ENCODE measurements around the gene HSD17B8.
A peak's percentile ranks its signal among the peaks of the same experiment; 100 is the strongest.
"Not testable (repeated sequence)": the region's sequence is repeated elsewhere in the genome, so short reads cannot be mapped to it uniquely, and the experiment has no call there.

Gene HSD17B8

DNA sequence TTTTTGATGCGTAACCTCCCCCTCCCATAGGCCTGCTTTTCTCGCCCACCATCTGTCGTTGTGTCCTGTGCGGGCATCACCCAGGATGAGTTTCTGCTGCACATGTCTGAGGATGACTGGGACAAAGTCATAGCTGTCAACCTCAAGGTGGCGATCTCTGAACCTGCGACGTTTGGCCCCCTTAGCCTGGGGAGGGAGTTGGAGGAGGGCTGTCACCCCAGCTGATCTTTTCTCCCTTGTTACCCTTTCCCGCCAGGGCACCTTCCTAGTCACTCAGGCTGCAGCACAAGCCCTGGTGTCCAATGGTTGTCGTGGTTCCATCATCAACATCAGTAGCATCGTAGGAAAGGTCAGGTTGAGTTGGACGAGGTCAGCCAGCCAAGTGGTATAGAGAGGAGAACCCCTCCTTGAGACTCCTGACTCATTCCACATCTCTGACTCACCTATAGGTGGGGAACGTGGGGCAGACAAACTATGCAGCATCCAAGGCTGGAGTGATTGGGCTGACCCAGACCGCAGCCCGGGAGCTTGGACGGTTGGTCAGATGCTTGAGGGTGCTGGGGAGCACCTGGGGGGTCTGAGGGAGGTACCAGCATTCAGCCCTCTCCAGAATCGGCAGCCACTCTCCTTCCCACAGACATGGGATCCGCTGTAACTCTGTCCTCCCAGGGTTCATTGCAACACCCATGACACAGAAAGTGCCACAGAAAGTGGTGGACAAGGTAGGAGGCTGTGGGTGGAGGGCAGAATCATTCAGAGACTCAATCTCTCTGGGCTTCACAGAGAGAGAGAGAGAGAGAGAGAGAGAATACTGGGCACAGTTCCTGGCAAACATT is 954 bp downstream of the HSD17B8 start:
- no peak for DNase-seq (ENCODE audit: extremely low read depth in 1 of 2, low read depth in 1 of 2)

DNA sequence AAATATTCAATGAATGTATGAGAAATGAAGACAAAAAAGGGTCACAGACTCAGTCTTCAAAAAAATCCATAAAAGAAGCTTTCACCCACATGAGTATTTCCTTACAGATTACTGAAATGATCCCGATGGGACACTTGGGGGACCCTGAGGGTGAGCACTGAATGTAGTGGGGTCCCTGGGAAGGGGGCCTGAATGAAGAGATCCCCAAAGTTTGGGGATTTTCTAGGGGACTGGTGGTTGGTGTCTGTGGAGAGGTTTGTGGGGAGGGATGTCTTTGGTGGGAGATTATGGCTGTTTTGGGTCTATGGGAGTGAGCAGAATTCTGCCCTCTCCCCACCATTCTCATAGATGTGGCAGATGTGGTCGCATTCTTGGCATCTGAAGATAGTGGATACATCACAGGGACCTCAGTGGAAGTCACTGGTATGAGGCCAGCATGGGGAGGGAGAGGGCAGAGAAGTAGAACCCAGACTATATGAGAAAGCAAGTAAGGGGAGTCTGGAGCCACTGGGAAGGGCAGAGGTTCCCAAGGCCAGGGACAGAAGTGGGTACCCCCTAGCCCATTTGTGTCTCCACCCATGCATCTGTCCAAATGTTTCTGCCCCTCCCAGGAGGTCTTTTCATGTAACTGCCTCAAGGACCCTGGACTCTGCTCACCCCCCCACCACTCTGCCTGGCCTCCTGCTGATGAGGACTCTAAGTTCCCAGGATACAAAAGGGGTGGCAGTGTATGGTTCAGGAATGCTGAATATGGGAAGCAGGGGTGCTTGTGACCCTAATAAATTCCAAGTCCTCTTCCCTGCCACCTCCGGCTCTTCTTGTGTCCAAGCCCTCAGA is 1.8 kb downstream of the HSD17B8 start:
- no peak for DNase-seq (ENCODE audit: extremely low read depth in 1 of 2, low read depth in 1 of 2)

DNA sequence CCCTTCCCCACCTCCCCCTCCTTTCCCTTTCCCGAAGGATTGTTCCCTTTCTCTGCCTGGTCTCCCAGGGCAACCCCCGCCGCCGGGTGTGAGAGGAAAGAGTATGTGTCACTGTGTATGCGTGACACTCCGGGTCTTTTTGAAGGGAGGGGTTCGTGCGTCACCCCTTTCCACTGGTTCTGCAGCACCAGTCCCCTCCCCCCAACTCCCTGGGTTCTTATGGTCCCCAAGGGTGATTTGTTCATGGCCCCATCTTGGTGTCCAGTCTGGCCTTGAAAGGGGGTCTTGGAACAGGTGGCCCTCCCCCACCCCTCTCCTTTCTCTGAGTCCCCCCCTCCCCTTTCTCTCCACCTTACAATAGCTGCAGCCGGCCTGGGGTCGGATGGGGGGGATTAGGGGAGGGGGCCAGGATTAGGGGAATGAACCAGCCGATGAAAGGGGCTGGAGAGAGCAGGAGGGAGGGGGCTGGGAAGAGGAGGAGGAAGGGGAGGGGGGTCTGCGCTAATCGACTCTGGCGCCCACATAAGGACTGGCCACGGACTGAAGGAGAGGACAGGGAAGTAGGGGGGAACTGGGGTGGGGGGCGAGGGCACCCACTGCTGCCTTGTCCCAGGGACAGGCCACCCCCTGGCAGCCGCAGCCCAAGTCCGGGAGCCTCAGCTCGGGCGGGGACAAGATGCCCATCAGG is 2.6 kb downstream of the HSD17B8 start:
- DNase-seq (ENCODE audit: extremely low read depth in 1 of 2, low read depth in 1 of 2) = no peak

DNA sequence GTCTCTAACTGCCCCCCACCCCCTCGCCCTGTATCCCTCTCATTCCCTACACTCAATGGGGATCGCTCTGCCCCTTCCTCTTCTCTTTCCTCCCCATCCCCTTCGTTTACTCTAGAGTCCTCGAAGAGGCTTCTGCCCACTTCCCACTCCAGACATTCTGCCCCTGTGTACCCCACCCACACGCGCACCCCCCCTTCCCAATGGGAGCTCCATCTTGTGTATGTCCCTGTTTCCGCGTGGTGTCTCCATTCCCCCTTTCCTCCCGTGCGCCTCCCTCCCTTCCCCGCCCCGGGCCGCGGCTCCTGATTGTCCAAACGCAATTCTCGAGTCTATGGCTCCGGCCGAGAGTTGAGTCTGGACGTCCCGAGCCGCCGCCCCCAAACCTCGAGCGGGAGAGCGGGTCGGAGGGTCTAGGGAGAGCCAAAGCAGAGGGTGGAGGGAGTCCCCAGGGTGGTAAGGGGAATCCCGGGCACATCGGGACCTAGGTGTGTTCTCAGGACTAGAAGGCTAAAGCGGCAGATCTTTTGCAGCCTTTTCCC is 3.2 kb downstream of the HSD17B8 start:
- DNase-seq (ENCODE audit: extremely low read depth in 1 of 2, low read depth in 1 of 2) = no peak

DNA sequence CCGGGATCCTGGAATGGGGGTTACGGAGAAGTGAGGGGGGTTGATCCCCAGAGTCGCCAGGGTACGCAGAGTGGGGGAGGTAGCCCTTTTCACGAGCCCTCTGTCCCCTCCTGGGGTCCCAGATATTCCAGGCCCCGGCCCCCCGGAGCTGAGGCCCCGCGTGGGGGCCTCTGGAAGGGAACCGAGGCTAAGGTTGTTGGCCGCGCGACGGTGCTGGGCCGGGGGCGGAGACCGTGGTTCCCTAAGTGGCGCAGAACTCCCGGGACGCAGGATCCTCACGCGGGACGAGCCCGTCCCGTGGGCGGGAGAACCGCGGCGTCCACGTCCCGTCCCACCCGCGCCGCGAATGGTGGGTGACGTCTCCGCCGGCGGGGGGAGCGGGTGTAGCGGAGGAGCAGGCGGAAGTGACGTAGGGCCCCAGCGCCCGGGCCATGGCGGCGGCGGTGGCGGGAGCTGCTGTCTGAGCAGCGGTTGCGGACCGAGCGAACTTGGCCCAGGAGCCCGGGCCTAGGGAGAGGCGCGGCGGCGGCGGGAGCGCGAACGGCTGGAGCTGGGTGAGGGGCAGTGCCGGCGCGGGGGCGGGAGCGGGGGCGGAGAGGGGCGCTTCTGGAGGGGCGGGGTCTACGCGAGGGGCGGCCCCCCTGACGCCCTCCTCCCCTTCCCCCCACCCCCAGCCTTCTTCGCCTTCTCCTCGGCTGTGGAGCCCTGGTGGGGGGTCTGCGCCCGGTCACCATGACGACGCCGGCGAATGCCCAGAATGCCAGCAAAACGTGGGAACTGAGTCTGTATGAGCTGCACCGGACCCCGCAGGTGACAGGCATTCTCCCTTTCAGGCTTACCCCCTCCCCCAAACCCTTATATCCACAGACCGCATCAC is 3.9 kb downstream of the HSD17B8 start, which contains the start of gene RING1:
Gene RING1 (plus strand): TSS at position 410 of the 877 bp plus-strand sequence. CDS start 323 bp downstream, at position 733.
- DNase-seq (ENCODE audit: extremely low read depth in 1 of 2, low read depth in 1 of 2) = peak; percentile 67 to 85

DNA sequence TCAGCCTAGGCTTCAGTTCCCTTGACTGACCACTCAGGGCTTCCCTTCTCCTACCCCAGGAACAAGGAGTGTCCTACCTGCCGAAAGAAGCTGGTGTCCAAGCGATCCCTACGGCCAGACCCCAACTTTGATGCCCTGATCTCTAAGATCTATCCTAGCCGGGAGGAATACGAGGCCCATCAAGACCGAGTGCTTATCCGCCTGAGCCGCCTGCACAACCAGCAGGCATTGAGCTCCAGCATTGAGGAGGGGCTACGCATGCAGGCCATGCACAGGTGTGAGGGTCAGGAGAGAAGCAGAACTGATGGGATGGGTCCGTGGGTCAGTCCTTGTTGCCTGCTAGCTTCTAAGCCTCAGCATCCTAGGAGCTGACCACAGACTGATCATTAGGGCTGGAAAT is 5.4 kb downstream of the HSD17B8 start:
- DNase-seq (ENCODE audit: extremely low read depth in 1 of 2, low read depth in 1 of 2) = no peak

DNA sequence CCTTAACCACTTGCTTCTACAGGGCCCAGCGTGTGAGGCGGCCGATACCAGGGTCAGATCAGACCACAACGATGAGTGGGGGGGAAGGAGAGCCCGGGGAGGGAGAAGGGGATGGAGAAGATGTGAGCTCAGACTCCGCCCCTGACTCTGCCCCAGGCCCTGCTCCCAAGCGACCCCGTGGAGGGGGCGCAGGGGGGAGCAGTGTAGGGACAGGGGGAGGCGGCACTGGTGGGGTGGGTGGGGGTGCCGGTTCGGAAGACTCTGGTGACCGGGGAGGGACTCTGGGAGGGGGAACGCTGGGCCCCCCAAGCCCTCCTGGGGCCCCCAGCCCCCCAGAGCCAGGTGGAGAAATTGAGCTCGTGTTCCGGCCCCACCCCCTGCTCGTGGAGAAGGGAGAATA is 6.7 kb downstream of the HSD17B8 start:
- no peak for DNase-seq (ENCODE audit: extremely low read depth in 1 of 2, low read depth in 1 of 2)

DNA sequence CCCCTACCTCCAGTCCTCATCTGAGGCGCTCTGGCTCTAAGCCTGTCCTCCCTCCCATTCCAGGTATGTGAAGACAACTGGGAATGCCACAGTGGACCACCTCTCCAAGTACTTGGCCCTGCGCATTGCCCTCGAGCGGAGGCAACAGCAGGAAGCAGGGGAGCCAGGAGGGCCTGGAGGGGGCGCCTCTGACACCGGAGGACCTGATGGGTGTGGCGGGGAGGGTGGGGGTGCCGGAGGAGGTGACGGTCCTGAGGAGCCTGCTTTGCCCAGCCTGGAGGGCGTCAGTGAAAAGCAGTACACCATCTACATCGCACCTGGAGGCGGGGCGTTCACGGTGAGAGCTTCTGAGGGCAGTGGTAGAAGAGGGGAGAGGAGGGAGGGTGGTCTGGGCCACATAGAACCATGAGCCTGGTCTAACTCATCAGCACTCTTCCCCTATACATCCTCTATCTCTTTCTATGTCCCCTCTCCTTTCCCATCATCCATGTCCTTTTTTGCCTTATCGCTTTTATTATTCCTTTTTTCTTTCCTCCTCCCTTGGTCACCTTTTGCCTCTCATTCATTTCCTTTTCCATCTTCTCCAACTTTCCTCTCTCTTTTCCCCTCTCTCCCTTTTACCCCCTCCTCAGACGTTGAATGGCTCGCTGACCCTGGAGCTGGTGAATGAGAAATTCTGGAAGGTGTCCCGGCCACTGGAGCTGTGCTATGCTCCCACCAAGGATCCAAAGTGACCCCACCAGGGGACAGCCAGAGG is 7.4 kb downstream of the HSD17B8 start:
- no peak for DNase-seq (ENCODE audit: extremely low read depth in 1 of 2, low read depth in 1 of 2)

DNA sequence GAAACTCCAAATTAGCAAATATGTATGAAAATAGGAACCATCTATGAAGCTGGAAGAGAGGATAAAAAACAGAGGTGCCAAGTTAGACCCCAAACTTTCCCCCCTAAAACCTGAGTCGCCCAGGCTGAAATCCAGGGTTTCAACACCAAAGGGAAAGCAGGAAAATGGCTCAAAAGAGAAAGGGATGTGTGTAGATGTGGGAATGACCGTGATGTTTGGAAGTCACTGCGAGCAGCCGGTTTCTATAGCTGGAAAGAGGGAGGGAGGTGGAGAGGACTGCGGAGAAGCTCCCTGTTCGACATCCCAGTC is 8.4 kb downstream of the HSD17B8 start:
- no peak for DNase-seq (ENCODE audit: extremely low read depth in 1 of 2, low read depth in 1 of 2)

DNA sequence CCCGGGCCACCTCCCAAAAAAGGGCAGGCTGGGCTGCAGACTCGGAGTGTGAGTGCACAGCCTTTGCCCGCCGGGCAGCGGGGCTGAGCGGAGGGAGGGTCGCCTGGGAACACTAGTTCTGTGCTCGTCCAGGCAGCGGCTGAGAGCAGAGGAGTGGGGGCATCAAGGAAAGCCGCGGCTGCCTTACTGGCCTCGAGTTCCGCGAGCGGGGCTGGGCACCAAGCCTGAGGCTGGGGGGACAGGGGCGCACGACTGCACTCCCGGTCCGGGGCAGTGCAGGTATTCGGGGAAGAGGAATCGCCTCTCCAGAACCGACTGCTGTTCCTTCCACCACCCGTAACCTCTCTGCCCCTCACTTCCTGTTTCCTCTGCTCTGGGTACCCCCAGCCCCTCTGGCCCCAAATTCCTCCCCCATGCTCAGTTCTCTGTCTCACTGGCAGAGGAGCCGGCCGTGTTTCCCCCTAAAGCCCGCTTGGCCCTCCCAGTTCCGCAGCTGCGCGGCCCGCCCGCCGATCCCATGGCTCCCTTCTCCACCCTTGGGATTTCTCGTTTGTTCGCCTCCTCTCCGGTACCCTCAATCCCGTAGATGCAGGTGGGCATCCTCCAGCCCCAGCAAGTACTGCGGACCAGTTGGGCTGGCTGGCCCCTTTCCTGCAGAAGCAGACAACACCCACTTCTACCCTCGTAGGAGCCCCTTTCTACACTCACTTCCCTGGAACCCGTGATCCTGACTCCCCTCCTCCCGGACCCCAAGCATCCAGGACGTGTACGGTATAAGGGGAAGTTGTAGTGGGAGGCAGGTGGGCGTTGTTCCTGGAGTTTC is 8.9 kb downstream of the HSD17B8 start:
- no peak for DNase-seq (ENCODE audit: extremely low read depth in 1 of 2, low read depth in 1 of 2)

DNA sequence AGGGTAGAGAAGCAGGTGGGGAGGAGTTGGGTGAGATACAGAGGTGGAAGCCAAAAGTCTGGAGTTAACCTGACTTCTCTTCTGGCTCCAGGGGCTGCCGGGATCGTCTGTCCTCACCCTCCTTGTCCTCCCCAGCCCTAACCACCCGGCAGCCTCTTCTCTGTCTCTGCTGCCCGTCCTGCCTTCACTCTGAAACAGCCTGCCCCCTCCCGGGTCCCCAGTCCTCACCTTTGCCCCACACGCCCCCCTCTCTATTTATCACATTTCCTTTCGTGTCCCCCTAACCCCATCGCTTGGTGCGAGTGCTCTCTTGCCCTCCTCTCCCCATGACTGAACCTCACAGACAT is 9.5 kb downstream of the HSD17B8 start:
- no peak for DNase-seq (ENCODE audit: extremely low read depth in 1 of 2, low read depth in 1 of 2)

DNA sequence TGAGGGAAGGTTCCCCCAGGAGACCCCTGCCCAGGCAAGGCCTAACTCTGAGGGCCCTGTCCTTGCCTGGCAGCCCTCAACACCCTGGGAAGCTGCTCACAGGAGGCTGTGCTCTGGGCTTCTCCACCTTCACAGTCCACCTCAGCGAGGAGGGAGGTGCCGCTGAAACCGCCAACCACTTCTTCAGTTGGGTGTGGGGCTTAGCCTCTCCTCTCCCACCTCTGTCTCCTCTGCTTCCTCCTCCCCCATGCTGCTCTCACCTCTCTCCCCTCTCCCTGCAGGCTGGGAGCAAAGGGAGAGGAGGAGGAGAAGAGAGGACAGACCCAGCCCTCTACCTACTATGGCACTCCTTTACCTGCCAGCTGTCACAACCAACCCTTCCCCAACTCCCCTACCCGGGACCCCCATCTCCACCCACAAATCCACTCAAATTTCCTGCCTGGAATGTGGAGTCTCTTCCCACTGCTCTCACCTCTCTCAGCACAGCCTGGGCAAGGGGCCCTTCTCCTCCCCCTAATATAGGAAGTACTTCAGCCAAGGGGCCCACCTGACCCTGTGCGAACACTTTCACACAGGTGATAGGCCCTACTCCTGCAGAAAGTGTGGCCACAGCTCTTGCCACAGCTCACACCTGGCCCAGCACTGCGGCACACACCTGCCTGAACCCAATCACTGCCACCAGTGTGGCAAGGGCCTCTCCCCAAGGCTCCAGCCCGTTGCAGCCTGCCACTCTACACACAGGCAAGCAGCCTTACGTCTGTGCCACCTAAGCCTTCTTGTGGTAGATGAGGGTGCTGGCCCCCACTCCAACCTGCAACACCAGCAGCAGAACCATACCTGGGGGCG is 11.0 kb downstream of the HSD17B8 start:
- DNase-seq (ENCODE audit: extremely low read depth in 1 of 2, low read depth in 1 of 2) = no peak

DNA sequence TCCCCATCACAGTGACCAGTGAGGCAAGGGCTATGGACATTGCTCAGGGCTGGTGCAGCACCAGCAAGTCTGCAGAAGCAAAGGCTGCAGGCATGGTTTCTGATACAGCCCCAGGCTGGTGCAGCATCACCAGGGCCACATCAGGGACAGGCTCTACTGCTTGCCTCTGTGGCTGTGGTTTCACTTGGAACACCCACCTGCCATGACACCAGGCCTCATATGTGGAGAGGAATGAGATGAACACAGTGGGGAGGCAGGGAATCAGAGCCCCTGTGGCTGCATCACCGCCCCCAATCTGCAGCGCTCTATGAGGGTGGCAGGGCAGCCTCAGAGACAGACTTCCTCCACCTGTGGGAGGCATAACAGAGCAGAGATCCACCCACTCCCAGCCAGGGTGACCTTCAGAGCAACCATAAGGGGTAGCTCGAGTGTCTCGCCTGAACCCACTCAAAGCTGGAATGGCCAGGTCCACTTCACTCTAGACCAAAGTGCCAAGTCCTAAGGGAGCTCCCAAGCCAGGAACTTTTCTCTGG is 11.7 kb downstream of the HSD17B8 start:
- no peak for DNase-seq (ENCODE audit: extremely low read depth in 1 of 2, low read depth in 1 of 2)

DNA sequence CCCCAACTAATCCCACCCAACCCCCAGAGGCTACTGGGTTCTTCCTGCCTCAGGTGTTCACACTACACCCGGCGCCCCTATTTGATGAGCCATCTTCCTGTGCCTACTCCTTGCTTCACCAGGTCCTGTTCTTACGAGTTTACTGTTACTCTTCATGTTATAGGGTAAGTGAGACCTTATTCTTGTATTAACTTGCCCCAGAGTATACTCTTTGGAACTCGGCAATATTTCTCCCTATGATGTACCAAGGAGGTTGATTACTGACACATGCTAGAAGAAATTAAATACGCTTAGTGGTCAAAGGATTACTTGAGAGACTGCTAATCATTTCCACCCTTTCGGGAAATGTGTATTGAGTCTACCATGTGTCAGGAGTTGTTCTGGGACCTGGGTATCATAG is 12.8 kb downstream of the HSD17B8 start:
- DNase-seq (ENCODE audit: extremely low read depth in 1 of 2, low read depth in 1 of 2) = no peak

DNA sequence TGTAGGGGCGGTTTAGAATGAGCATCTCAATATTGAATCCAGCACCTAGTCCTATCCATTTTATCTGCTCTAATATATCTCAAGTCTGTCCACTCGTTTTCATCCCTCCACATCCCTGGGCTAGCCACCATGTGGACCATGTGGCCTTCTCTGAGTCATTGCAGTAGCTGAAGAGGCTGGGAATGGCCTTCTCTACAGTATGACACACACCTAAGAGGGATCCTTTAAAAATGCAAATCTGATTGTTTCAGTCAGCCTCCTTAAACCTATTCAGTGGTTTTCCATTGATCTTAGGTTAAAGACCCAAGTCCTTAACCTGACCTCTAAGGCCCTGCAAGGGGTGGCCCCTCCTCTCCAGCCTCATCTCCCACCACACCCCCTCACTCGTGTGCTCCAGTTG is 13.2 kb downstream of the HSD17B8 start:
- DNase-seq (ENCODE audit: extremely low read depth in 1 of 2, low read depth in 1 of 2) = no peak

DNA sequence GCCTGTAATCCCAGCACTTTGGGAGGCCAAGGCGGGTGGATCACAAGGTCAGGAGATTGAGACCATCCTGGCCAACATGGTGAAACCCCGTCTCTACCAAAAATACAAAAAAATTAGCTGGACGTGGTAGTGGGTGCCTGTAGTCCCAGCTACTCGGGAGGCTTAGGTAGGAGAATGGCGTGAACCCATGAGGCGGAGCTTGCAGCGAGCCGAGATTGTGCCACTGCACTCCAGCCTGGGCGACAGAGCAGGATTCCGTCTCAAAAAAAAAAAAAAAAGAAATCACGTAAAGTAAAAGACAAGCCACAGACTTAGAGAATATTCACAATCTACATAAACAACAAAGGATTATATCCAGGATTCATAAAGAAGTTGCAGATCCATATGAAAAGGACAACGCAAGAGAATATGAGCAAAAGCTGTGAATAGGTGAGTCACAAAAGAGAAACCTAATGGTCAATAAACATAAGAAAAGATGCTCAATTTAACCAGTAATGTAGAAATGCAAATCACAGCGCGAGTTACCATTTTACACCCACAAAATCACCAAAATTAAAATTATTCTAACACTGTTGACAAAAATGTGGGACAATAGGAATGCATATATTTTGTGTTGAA is 22.2 kb downstream of the HSD17B8 start:
- not testable (repeated sequence) for DNase-seq (ENCODE audit: extremely low read depth in 1 of 2, low read depth in 1 of 2)

DNA sequence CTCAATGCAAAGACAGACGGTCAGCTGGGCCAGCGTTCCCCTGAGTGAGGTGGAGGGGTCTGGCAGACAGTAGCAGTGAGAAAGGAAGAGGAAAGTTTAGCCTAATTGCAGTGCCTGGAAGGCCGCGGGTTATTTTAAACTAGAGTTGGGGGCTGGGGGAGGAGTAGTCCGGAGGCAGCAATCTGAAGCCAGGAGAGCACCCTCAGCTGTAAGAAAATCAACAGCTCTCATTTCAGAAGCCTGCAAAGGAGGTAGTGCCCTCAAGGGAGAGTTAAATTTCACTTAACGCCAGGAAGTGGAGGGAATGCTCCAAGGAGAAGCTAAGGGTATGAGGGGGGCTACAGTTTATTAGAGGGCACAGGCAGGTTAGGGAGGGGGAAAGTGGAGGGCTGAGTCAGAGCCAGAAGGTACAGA is 30.8 kb downstream of the HSD17B8 start:
- no peak for DNase-seq (ENCODE audit: extremely low read depth in 1 of 2, low read depth in 1 of 2)

Measured in activated CD8-positive, alpha-beta memory T cell treated with anti-CD3 and anti-CD28 coated beads for 1 hour (primary cell).